IMR-90 (cell line): ENCODE results near the gene SARNP. TPM values are rescaled to one million over a fixed set of nuclear protein-coding genes. Genes with fewer than 3 reads are reported as not detected.
A peak's percentile ranks its signal among the peaks of the same experiment; 100 is the strongest.

ENCODE experiments used
- ATAC-seq: fragments of 200-7000 bp; cut with Tn5 transposase; 2 replicates; pipeline ENCODE4 v1.9.1; 2020; ENCODE audit warnings: low read depth, mild to moderate bottlenecking, moderate library complexity
- BruUV-seq: library from RNA; stranded (reverse); fragments of 400-500 nt; replicated peaks from 2 replicates; lab custom pipeline; 2021; lab: Mats Ljungman, UMichigan
- CTCF ChIA-PET: fragments of 300-600 bp; formaldehyde crosslinking; extraction: SDS; loops from one replicate; lab custom pipeline; 2021; ENCODE audit warnings: antibody characterized with exemption; lab: Yijun Ruan, JAX
- POLR2A ChIA-PET: fragments of 300-600 bp; sonication (Branson Sonifier 250); formaldehyde crosslinking; loops from one replicate; lab custom pipeline; 2022; ENCODE audit warnings: antibody characterized with exemption; ENCODE audit not compliant: unreplicated experiment; lab: Charles Lee
- DNase-seq: peaks from one replicate; pipeline ENCODE4 v3.0.0; 2013
- H2AFZ ChIP-seq: replicated peaks from 2 replicates; pipeline ENCODE3; 2013; ENCODE audit warnings: low read length, mild to moderate bottlenecking; ENCODE audit not compliant: poor library complexity
- H2AK5ac ChIP-seq: 2 replicates; pipeline ENCODE4 v1.6.1; 2013; ENCODE audit warnings: low read depth, low read length, inconsistent platforms
- H2AK9ac ChIP-seq: replicated peaks from 2 replicates; pipeline ENCODE3; 2013; ENCODE audit warnings: mild to moderate bottlenecking, low read depth, low read length, moderate library complexity; ENCODE audit not compliant: poor library complexity
- H2BK120ac ChIP-seq: 2 replicates; pipeline ENCODE4 v1.6.1; 2013; ENCODE audit warnings: low read depth, low read length, inconsistent platforms
- H2BK15ac ChIP-seq: 3 replicates; pipeline ENCODE4 v1.6.1; 2013; ENCODE audit warnings: low read depth, low read length, inconsistent platforms
- H2BK20ac ChIP-seq: 2 replicates; pipeline ENCODE4 v1.6.1; 2013; ENCODE audit warnings: low read depth, mild to moderate bottlenecking, inconsistent platforms, low read length, moderate library complexity
- H2BK5ac ChIP-seq: 2 replicates; pipeline ENCODE4 v1.6.1; 2013; ENCODE audit warnings: mild to moderate bottlenecking, low read depth, low read length, inconsistent platforms; ENCODE audit not compliant: poor library complexity, severe bottlenecking
- H3K14ac ChIP-seq: replicated peaks from 2 replicates; pipeline ENCODE4 v1.6.1; 2013; ENCODE audit warnings: low read depth, low read length, inconsistent platforms
- H3K18ac ChIP-seq: 2 replicates; pipeline ENCODE4 v1.6.1; 2013; ENCODE audit warnings: low read depth, low read length, control low read depth
- H3K23ac ChIP-seq: 2 replicates; pipeline ENCODE4 v1.6.1; 2013; ENCODE audit warnings: low read depth, low read length, inconsistent platforms
- H3K27ac ChIP-seq: 2 replicates; pipeline ENCODE4 v1.5.1; 2013; ENCODE audit warnings: mild to moderate bottlenecking, control low read depth, low read length; ENCODE audit not compliant: insufficient read depth
- H3K27me3 ChIP-seq: 2 replicates; pipeline ENCODE4 v1.6.1; 2013; ENCODE audit warnings: low read length; ENCODE audit not compliant: control insufficient read depth, insufficient read depth
- H3K36me3 ChIP-seq: 2 replicates; pipeline ENCODE4 v1.6.1; 2013; ENCODE audit warnings: low read length, mixed read lengths; ENCODE audit not compliant: control insufficient read depth, insufficient read depth
- H3K4ac ChIP-seq: 2 replicates; pipeline ENCODE4 v1.6.1; 2013; ENCODE audit warnings: low read depth, low read length, inconsistent platforms
- H3K4me1 ChIP-seq: 2 replicates; pipeline ENCODE4 v1.6.1; 2013; ENCODE audit warnings: low read length, mixed read lengths; ENCODE audit not compliant: control insufficient read depth, insufficient read depth
- H3K4me2 ChIP-seq: 2 replicates; pipeline ENCODE4 v1.6.1; 2013; ENCODE audit warnings: low read depth, mild to moderate bottlenecking, control low read depth, low read length, moderate library complexity
- H3K4me3 ChIP-seq: 2 replicates; pipeline ENCODE4 v1.5.1; 2013; ENCODE audit warnings: low read depth, mild to moderate bottlenecking, control low read depth, low read length, moderate library complexity; ENCODE audit not compliant: insufficient read depth
- H3K56ac ChIP-seq: 2 replicates; pipeline ENCODE4 v1.6.1; 2013; ENCODE audit warnings: low read length, inconsistent platforms; ENCODE audit not compliant: insufficient read depth; ENCODE audit errors: extremely low read depth
- H3K79me1 ChIP-seq, 2 experiments: 2 replicates each; pipeline ENCODE4 v1.6.1; 2013; ENCODE audit warnings: low read length in 2 of 2, inconsistent platforms in 1 of 2, low read depth in 1 of 2
- H3K9ac ChIP-seq: 2 replicates; pipeline ENCODE4 v1.6.1; 2013; ENCODE audit warnings: low read depth, low read length, control low read depth
- H3K9me1 ChIP-seq: 2 replicates; pipeline ENCODE4 v1.6.1; 2013; ENCODE audit warnings: low read length, inconsistent platforms; ENCODE audit not compliant: insufficient read depth
- H3K9me3 ChIP-seq: 2 replicates; pipeline ENCODE4 v1.6.1; 2013; ENCODE audit warnings: low read length; ENCODE audit not compliant: control insufficient read depth, insufficient read depth
- H4K20me1 ChIP-seq: 2 replicates; pipeline ENCODE4 v1.6.1; 2013; ENCODE audit warnings: low read length, inconsistent platforms; ENCODE audit not compliant: insufficient read depth
- H4K5ac ChIP-seq: 2 replicates; pipeline ENCODE4 v1.6.1; 2013; ENCODE audit warnings: mild to moderate bottlenecking, low read depth, low read length, control low read depth
- H4K8ac ChIP-seq, 2 experiments: 2 replicates each; pipeline ENCODE4 v1.6.1; 2013; ENCODE audit warnings: low read depth in 2 of 2, low read length in 2 of 2, control low read depth in 1 of 2, inconsistent platforms in 1 of 2
- H4K91ac ChIP-seq: 2 replicates; pipeline ENCODE4 v1.6.1; 2013; ENCODE audit warnings: low read depth, low read length, inconsistent platforms; ENCODE audit not compliant: insufficient read depth
- MAFK ChIP-seq: IDR thresholded peaks from 2 replicates; pipeline ENCODE4 v1.6.1; 2012; ENCODE audit warnings: low read depth, low read length, improper control_type of control experiment
- MAZ ChIP-seq: IDR thresholded peaks from 2 replicates; pipeline ENCODE4 v1.6.1; 2012; ENCODE audit warnings: low read depth, mild to moderate bottlenecking, low read length, improper control_type of control experiment, moderate library complexity, borderline replicate concordance
- WGBS, 2 experiments: methylation state at CpG; one replicate each; pipeline versions ENCODE4 v1.1.5 to v1.1.7; 2013; ENCODE audit warnings: missing lambda C conversion rate in 2 of 2; ENCODE audit not compliant: insufficient read length in 1 of 2; ENCODE audit errors: extremely low coverage in 2 of 2; 5-methylcytosine and 5-hydroxymethylcytosine counted together
- dilution Hi-C: fragments of 300-500 bp; cut with HindIII; formaldehyde crosslinking; loops from one replicate; pipeline ENCODE4 v1.14.3; 2018; ENCODE audit warnings: low sequenced_read_pairs; ENCODE audit not compliant: unreplicated experiment
- in situ Hi-C: fragments of 300-500 bp; cut with MboI; formaldehyde crosslinking; loops from 3 replicates; pipeline ENCODE4 v1.14.3; 2019; ENCODE audit warnings: low sequenced_read_pairs, inconsistent platforms, mixed read lengths
- intact Hi-C: fragments of 100-400 bp; cut with micrococcal nuclease; formaldehyde crosslinking; loops from 2 replicates; pipeline ENCODE4 v1.10.0; 2022
- polyA plus RNA-seq, 3 experiments: library from polyadenylated mRNA; depleted of rRNA; stranded (reverse); fragments of >200 nt; gene quantifications; 2 replicates each; pipeline ENCODE4 v1.2.3, GENCODE V29; 2012; ENCODE audit warnings: low replicate concordance in 1 of 3
- total RNA-seq: library from RNA; depleted of rRNA; stranded (reverse); fragments of >200 nt; gene quantifications from 2 replicates; pipeline ENCODE4 v1.2.3, GENCODE V29; 2012

Gene SARNP
- total and polyA plus RNA-seq, 2 of the 4 experiments (the other 2 are of a cell fraction): 46.8 to 103 TPM

GRCh38 chr12:55718015-55718414 is 99.5 kb downstream of the SARNP start:
- Histone ChIP-seq H3K4me1 (peaks cover 39% of the 10 kb centered on the region), H3K14ac (peak overlapping the region; percentile 36), H3K9me3 (no peaks in the 10 kb centered on the region), H3K9me1 (peaks cover 32% of the 10 kb centered on the region), H4K5ac (peak overlapping the region; percentile 19; the same call in 1 of the 2 replicates), H3K4ac (peak overlapping the region; percentile 68), H2BK20ac (no peak overlapping the region), H2BK15ac (peak overlapping the region; percentile 53; the same call in 1 of the 3 replicates), H4K8ac (peak overlapping the region; percentile 33 to 66; a peak in 3 of 4 replicates), H3K4me3 (no peak overlapping the region), H3K18ac (peak overlapping the region; percentile 11; the same call in 1 of the 2 replicates), H3K79me1 (peaks cover 17 to 57% of the 10 kb centered on the region in 2 experiments), H3K27ac (peak overlapping the region; percentile 38; the same call in 1 of the 2 replicates), H4K20me1 (peaks cover 20% of the 10 kb centered on the region), H2BK120ac (peak overlapping the region; percentile 62), H2AK9ac (peak overlapping the region; percentile 75), H3K56ac (no peak overlapping the region), H3K27me3 (no peaks in the 10 kb centered on the region), H3K23ac (peak overlapping the region; percentile 57; the same call in 1 of the 2 replicates), H4K91ac (peak overlapping the region; percentile 57; the same call in 1 of the 2 replicates), H2AK5ac (peak overlapping the region; percentile 86), H2BK5ac (peak overlapping the region; percentile 71), H2AFZ (peak overlapping the region; percentile 4), H3K36me3 (peaks cover 4% of the 10 kb centered on the region), H3K9ac (no peak overlapping the region; the same call in 1 of the 2 replicates), H3K4me2 (peak overlapping the region; percentile 52; the same call in 1 of the 2 replicates)
- in situ Hi-C loops: no loop called here
- DNase-seq (no peak), ATAC-seq (no peak)
- TF ChIP-seq MAFK: no peak
- TF ChIP-seq MAZ: peak; percentile 62; the same call in 1 of the 2 replicates
- no TSS peak for BruUV-seq
- CTCF ChIA-PET: no interaction called here
- POLR2A ChIA-PET: no interaction called here
- dilution Hi-C loops: no loop called here
- intact Hi-C loops: no loop called here
- no CpG with 5 or more reads among the region's 4 CpGs for WGBS, 2 experiments
